ENCODE measurements around the gene ZNF654. TPM values are rescaled to one million over a fixed set of nuclear protein-coding genes. Genes with fewer than 3 reads are reported as not detected.

Gene ZNF654
- total and polyA plus RNA-seq, 2 experiments from 2014 or later, result 6.2 to 7.5 TPM

DNA sequence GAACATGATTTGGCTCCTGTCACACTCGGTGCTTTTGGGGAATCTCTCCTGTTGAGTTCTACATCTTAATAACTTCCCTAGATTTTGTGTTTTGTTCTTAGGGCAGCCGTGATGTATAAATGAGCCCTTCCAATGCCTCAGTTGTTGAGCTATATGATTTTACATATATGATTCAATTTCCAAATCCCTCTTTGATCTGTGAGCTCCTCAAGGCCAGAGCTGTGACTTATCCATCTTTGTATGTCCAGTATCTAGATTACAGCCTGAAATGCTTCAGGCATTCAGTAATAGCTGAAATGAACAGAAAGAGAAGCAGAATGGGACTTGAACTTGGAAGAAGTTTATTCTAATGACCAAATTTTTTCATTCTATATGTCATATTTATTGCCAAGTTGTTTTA lies 26.8 kb upstream of the ZNF654 start:
- Histone ChIP-seq H3K4me3 (no peak overlapping the region), H3K27me3 (ENCODE audit: insufficient read depth) (no peaks in the 10 kb centered on the region), H3K4me1 (ENCODE audit: insufficient read depth) (no peaks in the 10 kb centered on the region), H4K20me1 (replicated peaks; ENCODE audit: insufficient read depth) (no peaks in the 10 kb centered on the region), H3K36me3 (ENCODE audit: insufficient read depth) (no peaks in the 10 kb centered on the region), H3K27ac (ENCODE audit: low read depth) (no peak overlapping the region), H3F3A (replicated peaks; ENCODE audit: low read depth) (no peaks in the 10 kb centered on the region), H3K9me2 (ENCODE audit: insufficient read depth) (no peaks in the 10 kb centered on the region), H3K79me2 (replicated peaks; ENCODE audit: insufficient read depth) (no peaks in the 10 kb centered on the region), H2AFZ (peak overlapping the region; percentile 86), H3K4me2 (no peak overlapping the region)
- Mint-ChIP-seq H3K27me3 (ENCODE audit: insufficient read depth, low read depth, poor library complexity) (peaks cover 2% of the 10 kb centered on the region), H3K36me3 (ENCODE audit: low read depth) (no peaks in the 10 kb centered on the region), H3K4me1 (peaks cover 3% of the 10 kb centered on the region; the same call in 1 of the 3 replicates), H3K9me3 (no peaks in the 10 kb centered on the region; the same call in 2 of the 3 replicates), H3K27ac (no peak overlapping the region), H3K4me3 (no peak overlapping the region)
- ATAC-seq, result no peak
- no peak for TF ChIP-seq CREB1 (CRISPR knock-in tag; IDR thresholded peaks at IDR 0.05; ENCODE audit: low read depth)
- TF ChIP-seq, protein P1, sequence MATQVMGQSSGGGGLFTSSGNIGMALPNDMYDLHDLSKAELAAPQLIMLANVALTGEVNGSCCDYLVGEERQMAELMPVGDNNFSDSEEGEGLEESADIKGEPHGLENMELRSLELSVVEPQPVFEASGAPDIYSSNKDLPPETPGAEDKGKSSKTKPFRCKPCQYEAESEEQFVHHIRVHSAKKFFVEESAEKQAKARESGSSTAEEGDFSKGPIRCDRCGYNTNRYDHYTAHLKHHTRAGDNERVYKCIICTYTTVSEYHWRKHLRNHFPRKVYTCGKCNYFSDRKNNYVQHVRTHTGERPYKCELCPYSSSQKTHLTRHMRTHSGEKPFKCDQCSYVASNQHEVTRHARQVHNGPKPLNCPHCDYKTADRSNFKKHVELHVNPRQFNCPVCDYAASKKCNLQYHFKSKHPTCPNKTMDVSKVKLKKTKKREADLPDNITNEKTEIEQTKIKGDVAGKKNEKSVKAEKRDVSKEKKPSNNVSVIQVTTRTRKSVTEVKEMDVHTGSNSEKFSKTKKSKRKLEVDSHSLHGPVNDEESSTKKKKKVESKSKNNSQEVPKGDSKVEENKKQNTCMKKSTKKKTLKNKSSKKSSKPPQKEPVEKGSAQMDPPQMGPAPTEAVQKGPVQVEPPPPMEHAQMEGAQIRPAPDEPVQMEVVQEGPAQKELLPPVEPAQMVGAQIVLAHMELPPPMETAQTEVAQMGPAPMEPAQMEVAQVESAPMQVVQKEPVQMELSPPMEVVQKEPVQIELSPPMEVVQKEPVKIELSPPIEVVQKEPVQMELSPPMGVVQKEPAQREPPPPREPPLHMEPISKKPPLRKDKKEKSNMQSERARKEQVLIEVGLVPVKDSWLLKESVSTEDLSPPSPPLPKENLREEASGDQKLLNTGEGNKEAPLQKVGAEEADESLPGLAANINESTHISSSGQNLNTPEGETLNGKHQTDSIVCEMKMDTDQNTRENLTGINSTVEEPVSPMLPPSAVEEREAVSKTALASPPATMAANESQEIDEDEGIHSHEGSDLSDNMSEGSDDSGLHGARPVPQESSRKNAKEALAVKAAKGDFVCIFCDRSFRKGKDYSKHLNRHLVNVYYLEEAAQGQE (IDR thresholded peaks at IDR 0.05; ENCODE audit: unreplicated experiment), result no peak
- TF ChIP-seq EZH2phosphoT487 (IDR thresholded peaks at IDR 0.05; ENCODE audit: unreplicated experiment), result no peak
- TF ChIP-seq POLR2AphosphoS5 (IDR thresholded peaks at IDR 0.05; ENCODE audit: low read depth), result no peak
- no peak for TF ChIP-seq STAT1 (IDR thresholded peaks at IDR 0.05; ENCODE audit: unreplicated experiment)
- TF ChIP-seq, protein P2, sequence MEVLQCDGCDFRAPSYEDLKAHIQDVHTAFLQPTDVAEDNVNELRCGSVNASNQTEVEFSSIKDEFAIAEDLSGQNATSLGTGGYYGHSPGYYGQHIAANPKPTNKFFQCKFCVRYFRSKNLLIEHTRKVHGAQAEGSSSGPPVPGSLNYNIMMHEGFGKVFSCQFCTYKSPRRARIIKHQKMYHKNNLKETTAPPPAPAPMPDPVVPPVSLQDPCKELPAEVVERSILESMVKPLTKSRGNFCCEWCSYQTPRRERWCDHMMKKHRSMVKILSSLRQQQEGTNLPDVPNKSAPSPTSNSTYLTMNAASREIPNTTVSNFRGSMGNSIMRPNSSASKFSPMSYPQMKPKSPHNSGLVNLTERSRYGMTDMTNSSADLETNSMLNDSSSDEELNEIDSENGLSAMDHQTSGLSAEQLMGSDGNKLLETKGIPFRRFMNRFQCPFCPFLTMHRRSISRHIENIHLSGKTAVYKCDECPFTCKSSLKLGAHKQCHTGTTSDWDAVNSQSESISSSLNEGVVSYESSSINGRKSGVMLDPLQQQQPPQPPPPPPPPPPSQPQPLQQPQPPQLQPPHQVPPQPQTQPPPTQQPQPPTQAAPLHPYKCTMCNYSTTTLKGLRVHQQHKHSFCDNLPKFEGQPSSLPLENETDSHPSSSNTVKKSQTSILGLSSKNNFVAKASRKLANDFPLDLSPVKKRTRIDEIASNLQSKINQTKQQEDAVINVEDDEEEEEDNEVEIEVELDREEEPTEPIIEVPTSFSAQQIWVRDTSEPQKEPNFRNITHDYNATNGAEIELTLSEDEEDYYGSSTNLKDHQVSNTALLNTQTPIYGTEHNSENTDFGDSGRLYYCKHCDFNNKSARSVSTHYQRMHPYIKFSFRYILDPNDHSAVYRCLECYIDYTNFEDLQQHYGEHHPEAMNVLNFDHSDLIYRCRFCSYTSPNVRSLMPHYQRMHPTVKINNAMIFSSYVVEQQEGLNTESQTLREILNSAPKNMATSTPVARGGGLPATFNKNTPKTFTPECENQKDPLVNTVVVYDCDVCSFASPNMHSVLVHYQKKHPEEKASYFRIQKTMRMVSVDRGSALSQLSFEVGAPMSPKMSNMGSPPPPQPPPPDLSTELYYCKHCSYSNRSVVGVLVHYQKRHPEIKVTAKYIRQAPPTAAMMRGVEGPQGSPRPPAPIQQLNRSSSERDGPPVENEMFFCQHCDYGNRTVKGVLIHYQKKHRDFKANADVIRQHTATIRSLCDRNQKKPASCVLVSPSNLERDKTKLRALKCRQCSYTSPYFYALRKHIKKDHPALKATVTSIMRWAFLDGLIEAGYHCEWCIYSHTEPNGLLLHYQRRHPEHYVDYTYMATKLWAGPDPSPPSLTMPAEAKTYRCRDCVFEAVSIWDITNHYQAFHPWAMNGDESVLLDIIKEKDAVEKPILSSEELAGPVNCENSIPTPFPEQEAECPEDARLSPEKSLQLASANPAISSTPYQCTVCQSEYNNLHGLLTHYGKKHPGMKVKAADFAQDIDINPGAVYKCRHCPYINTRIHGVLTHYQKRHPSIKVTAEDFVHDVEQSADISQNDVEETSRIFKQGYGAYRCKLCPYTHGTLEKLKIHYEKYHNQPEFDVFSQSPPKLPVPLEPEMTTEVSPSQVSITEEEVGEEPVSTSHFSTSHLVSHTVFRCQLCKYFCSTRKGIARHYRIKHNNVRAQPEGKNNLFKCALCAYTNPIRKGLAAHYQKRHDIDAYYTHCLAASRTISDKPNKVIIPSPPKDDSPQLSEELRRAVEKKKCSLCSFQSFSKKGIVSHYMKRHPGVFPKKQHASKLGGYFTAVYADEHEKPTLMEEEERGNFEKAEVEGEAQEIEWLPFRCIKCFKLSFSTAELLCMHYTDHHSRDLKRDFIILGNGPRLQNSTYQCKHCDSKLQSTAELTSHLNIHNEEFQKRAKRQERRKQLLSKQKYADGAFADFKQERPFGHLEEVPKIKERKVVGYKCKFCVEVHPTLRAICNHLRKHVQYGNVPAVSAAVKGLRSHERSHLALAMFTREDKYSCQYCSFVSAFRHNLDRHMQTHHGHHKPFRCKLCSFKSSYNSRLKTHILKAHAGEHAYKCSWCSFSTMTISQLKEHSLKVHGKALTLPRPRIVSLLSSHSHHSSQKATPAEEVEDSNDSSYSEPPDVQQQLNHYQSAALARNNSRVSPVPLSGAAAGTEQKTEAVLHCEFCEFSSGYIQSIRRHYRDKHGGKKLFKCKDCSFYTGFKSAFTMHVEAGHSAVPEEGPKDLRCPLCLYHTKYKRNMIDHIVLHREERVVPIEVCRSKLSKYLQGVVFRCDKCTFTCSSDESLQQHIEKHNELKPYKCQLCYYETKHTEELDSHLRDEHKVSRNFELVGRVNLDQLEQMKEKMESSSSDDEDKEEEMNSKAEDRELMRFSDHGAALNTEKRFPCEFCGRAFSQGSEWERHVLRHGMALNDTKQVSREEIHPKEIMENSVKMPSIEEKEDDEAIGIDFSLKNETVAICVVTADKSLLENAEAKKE (CRISPR knock-in tag; IDR thresholded peaks at IDR 0.05), result no peak
- TF ChIP-seq EZH2 (IDR thresholded peaks at IDR 0.05; ENCODE audit: low read depth, unreplicated experiment), result no peak
- no peak for TF ChIP-seq NANOG (IDR thresholded peaks at IDR 0.05; ENCODE audit: borderline replicate concordance)
- no peak for TF ChIP-seq ZNF331 (CRISPR knock-in tag; IDR thresholded peaks at IDR 0.05; ENCODE audit: low read depth)
- TF ChIP-seq, protein P3, sequence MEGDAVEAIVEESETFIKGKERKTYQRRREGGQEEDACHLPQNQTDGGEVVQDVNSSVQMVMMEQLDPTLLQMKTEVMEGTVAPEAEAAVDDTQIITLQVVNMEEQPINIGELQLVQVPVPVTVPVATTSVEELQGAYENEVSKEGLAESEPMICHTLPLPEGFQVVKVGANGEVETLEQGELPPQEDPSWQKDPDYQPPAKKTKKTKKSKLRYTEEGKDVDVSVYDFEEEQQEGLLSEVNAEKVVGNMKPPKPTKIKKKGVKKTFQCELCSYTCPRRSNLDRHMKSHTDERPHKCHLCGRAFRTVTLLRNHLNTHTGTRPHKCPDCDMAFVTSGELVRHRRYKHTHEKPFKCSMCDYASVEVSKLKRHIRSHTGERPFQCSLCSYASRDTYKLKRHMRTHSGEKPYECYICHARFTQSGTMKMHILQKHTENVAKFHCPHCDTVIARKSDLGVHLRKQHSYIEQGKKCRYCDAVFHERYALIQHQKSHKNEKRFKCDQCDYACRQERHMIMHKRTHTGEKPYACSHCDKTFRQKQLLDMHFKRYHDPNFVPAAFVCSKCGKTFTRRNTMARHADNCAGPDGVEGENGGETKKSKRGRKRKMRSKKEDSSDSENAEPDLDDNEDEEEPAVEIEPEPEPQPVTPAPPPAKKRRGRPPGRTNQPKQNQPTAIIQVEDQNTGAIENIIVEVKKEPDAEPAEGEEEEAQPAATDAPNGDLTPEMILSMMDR (conservative IDR thresholded peaks at IDR 0.05; ENCODE audit: low read depth in 2 of 2), result no peak
- no peak for TF ChIP-seq ZNF114 (CRISPR knock-in tag; IDR thresholded peaks at IDR 0.05)
- no peak for TF ChIP-seq JUNB (IDR thresholded peaks at IDR 0.05; ENCODE audit: unreplicated experiment)
- DNase-seq (ENCODE audit: low spot score), result no peak
